GM19397 (cell line): ENCODE results near the gene CPN1.
"Not testable (repeated sequence)": the region's sequence is repeated elsewhere in the genome, so short reads cannot be mapped to it uniquely, and the experiment has no call there.

ENCODE experiments used
- ATAC-seq: cut with Tn5 transposase; IDR thresholded peaks from one replicate; pipeline ENCODE4 v1.9.1; 2021; ENCODE audit warnings: mild to moderate bottlenecking, moderate library complexity; ENCODE audit not compliant: unreplicated experiment

Gene CPN1

GRCh38 chr10:100025576-100025975, 56.1 kb downstream of the CPN1 start:
- no peak for ATAC-seq

DNA sequence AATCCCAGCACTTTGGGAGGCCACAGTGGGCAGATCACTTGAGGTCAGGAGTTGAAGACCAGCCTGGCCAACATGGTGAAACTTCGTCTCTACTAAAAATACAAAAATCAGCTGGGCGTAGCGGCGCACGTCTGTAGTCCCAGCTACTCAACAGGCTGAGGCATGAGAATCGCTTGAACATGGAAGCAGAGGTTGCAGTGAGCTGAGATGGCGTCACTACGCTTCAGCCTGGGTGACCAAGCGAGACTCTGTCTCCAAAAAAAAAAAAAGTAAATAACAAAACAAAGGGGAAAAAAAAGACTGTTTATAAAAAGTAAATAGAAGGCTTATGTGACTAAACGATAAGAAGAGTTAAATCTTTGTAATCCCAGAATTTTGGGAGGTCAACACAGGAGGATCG, 56.9 kb downstream of the CPN1 start:
- ATAC-seq = no peak

- ATAC-seq = no peak
Observed at GRCh38 chr10:100022403-100022802, 59.3 kb downstream of the CPN1 start.

DNA sequence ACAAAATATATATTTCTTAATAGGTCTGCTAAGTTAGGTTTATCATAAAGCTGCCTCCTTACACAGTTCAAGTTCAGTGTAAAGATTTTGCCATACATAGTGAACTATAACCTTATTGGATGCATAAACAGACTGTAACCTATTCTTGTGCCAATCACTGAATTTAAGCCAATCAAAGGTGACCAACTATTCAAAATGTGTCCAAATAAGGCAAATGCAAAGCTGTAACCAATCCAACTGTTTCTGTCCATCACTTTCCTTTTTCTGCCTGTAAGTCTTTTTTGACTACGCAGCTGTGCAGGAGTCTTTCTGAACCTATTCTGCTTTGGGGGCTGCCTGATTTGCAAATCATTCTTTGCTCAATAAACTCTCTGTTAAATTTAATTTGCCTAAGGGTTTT, 60.3 kb downstream of the CPN1 start:
- no peak for ATAC-seq

GRCh38 chr10:100020886-100021253, 60.8 kb downstream of the CPN1 start:
- no peak for ATAC-seq

GRCh38 chr10:100020142-100020885, 61.4 kb downstream of the CPN1 start:
- peak; percentile 71 for ATAC-seq

- ATAC-seq = no peak
Observed at GRCh38 chr10:100019787-100020141, 61.9 kb downstream of the CPN1 start.

- ATAC-seq = peak; percentile 53
Observed at GRCh38 chr10:100014071-100014762, 67.5 kb downstream of the CPN1 start.

- no peak for ATAC-seq
Observed at GRCh38 chr10:100013621-100014020, 68.0 kb downstream of the CPN1 start.

- not testable (repeated sequence) for ATAC-seq
Observed at GRCh38 chr10:100011906-100012305, 69.8 kb downstream of the CPN1 start.

- ATAC-seq = peak; percentile 78
Observed at GRCh38 chr10:100009793-100010676, 71.6 kb downstream of the CPN1 start, which contains the start of gene DNMBP. DNMBP (minus strand) TSS chr10:100009947; CDS start chr10:99972124, 37,823 bp downstream.

- ATAC-seq = peak; percentile 59
Observed at GRCh38 chr10:100009283-100009792, 72.3 kb downstream of the CPN1 start.

GRCh38 chr10:100008708-100009282, 72.9 kb downstream of the CPN1 start:
- no peak for ATAC-seq

DNA sequence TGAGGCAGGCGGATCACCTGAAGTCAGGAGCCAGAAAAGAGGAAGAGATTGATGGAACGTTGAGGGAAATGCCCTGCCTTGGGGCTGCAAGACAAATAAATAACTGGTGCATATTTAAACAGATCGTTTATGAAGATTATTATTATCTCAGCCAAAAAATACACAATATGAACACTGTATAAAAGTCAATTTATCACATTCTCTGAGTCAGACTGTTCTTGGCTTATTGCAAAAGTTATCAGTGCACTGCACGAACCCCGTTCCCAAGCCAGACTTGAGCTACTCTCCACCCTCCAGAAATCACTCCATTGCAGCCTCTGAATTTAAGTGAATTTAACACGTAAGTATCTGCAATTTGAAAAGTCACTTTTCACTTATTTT, 73.5 kb downstream of the CPN1 start:
- no peak for ATAC-seq

GRCh38 chr10:100007231-100008141, 74.2 kb downstream of the CPN1 start:
- ATAC-seq = no peak

GRCh38 chr10:100006243-100006886, 75.3 kb downstream of the CPN1 start:
- ATAC-seq = no peak

DNA sequence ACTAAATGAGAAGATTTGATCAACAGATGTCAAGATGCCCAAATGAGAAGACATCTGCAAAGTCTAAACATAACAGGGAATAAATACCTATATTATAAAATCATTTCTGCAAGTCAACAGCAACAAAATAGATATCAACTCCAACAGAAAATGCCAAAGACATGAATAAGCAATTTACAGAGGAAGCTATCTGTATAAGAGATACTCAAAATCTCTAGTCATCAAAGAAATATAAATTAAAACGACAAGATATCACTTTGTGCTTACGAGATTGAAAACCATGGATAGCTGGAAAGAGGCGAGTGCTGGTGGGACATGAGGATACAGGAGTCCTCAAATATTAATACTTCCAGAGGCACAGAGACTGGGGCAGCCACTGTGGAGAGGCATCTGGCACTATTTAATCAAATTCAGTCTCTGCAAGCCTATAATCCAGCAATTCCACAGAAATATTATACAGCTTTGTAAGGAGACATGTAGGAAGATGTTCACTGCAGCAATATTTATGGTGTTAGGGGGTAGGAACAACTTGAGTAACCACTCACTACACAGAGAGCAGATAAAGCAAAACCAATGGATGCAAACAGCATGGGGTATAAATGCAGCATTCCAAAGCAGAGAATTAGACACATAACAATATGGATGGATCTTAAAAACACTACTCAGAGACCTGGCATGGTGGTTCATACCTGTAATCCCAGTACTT, 76.7 kb downstream of the CPN1 start:
- no peak for ATAC-seq

DNA sequence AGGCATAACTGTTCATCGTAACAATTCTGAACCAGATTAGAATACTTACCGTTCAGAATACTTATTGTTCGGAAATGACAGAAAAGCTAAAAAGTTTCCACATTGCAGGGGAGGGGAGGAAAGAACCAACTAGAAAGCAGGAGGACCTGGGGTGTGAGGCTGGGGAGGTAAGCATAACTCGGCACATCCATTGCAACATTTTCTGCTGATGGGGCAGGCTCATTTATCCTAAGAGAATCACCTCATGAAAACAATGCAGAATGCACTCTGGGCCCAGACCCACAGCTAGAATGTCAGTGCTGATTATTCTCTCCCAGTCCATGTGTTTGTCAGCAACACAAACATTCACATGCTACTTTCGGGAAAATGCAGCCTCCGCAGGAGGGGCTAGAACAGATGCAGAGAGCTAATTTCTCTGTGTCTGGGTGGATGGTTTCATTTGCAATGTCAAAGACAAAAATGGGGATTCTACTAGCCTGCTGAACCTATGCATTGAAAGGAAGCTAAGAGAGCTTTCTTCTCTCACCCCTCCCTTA, 81.5 kb downstream of the CPN1 start:
- ATAC-seq = no peak
